GM20000 (cell line): ENCODE data around the gene FGG.

Source experiments
- DNase-seq: peaks from one replicate; pipeline ENCODE4 v3.0.0; 2012; ENCODE audit warnings: low spot score
- CTCF ChIP-seq: IDR thresholded peaks from 2 replicates; pipeline ENCODE4 v1.5.1; 2012; ENCODE audit warnings: mild to moderate bottlenecking, control low read depth; ENCODE audit errors: extremely low read depth, missing control alignments

Gene FGG

GRCh38 chr4:154583677-154584076, 28.8 kb downstream of the FGG start:
- no peak for DNase-seq
- no peak for TF ChIP-seq CTCF

GRCh38 chr4:154583230-154583629, 29.2 kb downstream of the FGG start:
- TF ChIP-seq CTCF: no peak
- DNase-seq: no peak

DNA sequence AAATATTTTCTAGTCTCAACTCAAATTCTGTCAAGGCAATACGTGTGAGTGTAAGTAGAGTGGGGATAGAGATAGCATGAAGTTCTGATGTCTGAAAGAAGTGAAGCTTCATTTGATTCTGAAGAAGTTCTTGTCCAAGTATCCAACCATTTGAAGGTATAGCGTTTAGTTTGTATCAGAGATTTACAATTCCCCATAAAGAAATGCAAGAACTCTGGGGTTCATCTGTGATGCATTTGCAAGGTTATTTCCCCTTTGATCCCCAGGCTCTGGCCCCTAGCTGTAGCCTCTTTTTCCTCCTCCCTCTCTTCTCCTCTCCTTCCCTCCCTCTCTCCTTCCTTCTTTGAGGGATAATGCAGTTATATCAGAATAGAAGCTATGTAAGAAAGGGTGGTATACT, 29.7 kb downstream of the FGG start:
- TF ChIP-seq CTCF: no peak
- no peak for DNase-seq

- no peak for DNase-seq
- TF ChIP-seq CTCF: no peak
Observed at GRCh38 chr4:154579927-154580326, 32.5 kb downstream of the FGG start.

GRCh38 chr4:154578919-154579318, 33.5 kb downstream of the FGG start:
- no peak for DNase-seq
- no peak for TF ChIP-seq CTCF

DNA sequence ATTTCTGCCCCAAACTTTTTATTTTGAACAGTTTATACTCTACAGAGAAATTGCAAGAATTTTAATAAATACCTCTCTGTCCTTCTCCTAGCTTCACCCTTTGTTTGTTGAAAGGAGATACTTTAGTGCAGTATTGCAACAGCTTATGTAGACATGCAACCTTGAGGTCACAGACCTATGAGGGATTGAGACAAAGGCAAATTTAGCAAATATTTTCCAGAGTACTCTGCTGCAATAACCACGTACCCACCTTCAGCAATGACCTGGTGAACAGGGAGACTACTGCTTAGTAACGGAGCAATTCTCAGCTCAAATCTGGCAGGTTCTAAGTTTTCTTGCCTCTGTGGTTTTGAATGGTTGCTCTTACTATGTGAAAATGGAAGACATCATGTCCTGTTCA, 35.1 kb downstream of the FGG start:
- no peak for DNase-seq
- TF ChIP-seq CTCF: no peak

- TF ChIP-seq CTCF: no peak
- no peak for DNase-seq
Observed at GRCh38 chr4:154574311-154574710, 38.1 kb downstream of the FGG start.
